ENCODE data around the gene RFX3. TPM values are rescaled to one million over a fixed set of nuclear protein-coding genes. Genes with fewer than 3 reads are reported as not detected.

The RFX3 gene
- total RNA-seq, 1 donor from 2014 or later, result 3.8 TPM

- H3K27ac ChIP-seq (replicated peaks), result no peak overlapping the region
These were observed 344.5 kb downstream of the RFX3 start for GRCh38 chr9:3181049-3181953.

GRCh38 chr9:3180696-3181048 lies 345.1 kb downstream of the RFX3 start:
- H3K27ac ChIP-seq (replicated peaks), result no peak overlapping the region
- no peak for DNase-seq
- no peak for TF ChIP-seq CTCF (IDR thresholded peaks at IDR 0.05; ENCODE audit: borderline replicate concordance)
- H3K27me3 ChIP-seq (ENCODE audit: low read depth), result peaks cover 81% of the 10 kb centered on the region
- no peaks in the 10 kb centered on the region for H3K9me3 ChIP-seq (replicated peaks)
- peak overlapping the region; percentile 47 for H3K4me3 ChIP-seq
- no peaks in the 10 kb centered on the region for H3K36me3 ChIP-seq
- intact Hi-C loops (cut with micrococcal nuclease), result no loop called here
- H3K4me1 ChIP-seq, result peaks cover 11% of the 10 kb centered on the region

More at GRCh38 chr9:3181049-3181953, 344.5 kb downstream of the RFX3 start:
- DNase-seq, result no peak
- Histone ChIP-seq H3K27me3 (ENCODE audit: low read depth) (peaks cover 81% of the 10 kb centered on the region), H3K36me3 (no peaks in the 10 kb centered on the region), H3K4me3 (peak overlapping the region; percentile 47), H3K4me1 (peaks cover 11% of the 10 kb centered on the region), H3K9me3 (replicated peaks) (no peaks in the 10 kb centered on the region)
- TF ChIP-seq CTCF (IDR thresholded peaks at IDR 0.05; ENCODE audit: borderline replicate concordance), result peak; percentile 33
- intact Hi-C loops (cut with micrococcal nuclease), result no loop called here

- no peak for DNase-seq
- TF ChIP-seq CTCF (IDR thresholded peaks at IDR 0.05; ENCODE audit: borderline replicate concordance), result no peak
- H3K4me1 ChIP-seq, result peaks cover 11% of the 10 kb centered on the region
- intact Hi-C loops (cut with micrococcal nuclease), result no loop called here
- H3K9me3 ChIP-seq (replicated peaks), result no peaks in the 10 kb centered on the region
- H3K27me3 ChIP-seq (ENCODE audit: low read depth), result peaks cover 72% of the 10 kb centered on the region
- no peaks in the 10 kb centered on the region for H3K36me3 ChIP-seq
- H3K27ac ChIP-seq (replicated peaks), result no peak overlapping the region
- no peak overlapping the region for H3K4me3 ChIP-seq
These were observed 346.1 kb downstream of the RFX3 start for GRCh38 chr9:3179711-3180110.

GRCh38 chr9:3177936-3178335 lies 347.9 kb downstream of the RFX3 start:
- no peaks in the 10 kb centered on the region for H3K9me3 ChIP-seq (replicated peaks)
- intact Hi-C loops (cut with micrococcal nuclease), result no loop called here
- no peaks in the 10 kb centered on the region for H3K36me3 ChIP-seq
- no peak for DNase-seq
- H3K4me3 ChIP-seq, result no peak overlapping the region
- peaks cover 11% of the 10 kb centered on the region for H3K4me1 ChIP-seq
- TF ChIP-seq CTCF (IDR thresholded peaks at IDR 0.05; ENCODE audit: borderline replicate concordance), result no peak
- peaks cover 54% of the 10 kb centered on the region for H3K27me3 ChIP-seq (ENCODE audit: low read depth)
- no peak overlapping the region for H3K27ac ChIP-seq (replicated peaks)

- no peak overlapping the region for H3K4me3 ChIP-seq
- H3K27ac ChIP-seq (replicated peaks), result no peak overlapping the region
- DNase-seq, result no peak
- intact Hi-C loops (cut with micrococcal nuclease), result no loop called here
- TF ChIP-seq CTCF (IDR thresholded peaks at IDR 0.05; ENCODE audit: borderline replicate concordance), result no peak
- peaks cover 47% of the 10 kb centered on the region for H3K27me3 ChIP-seq (ENCODE audit: low read depth)
- peaks cover 11% of the 10 kb centered on the region for H3K4me1 ChIP-seq
- H3K9me3 ChIP-seq (replicated peaks), result no peaks in the 10 kb centered on the region
- H3K36me3 ChIP-seq, result no peaks in the 10 kb centered on the region
These were observed 348.5 kb downstream of the RFX3 start for GRCh38 chr9:3177146-3177761.

All from left ventricle myocardium inferior (tissue), 1 donor.